Mucosa of rectum (tissue), 2 donors: ENCODE data around the gene PLEKHA6.

Source experiments
- H3K27ac ChIP-seq, 2 donors: one replicate each; pipeline ENCODE4 v1.7.0; 2013; ENCODE audit warnings: inconsistent platforms in 2 of 2, low read depth in 2 of 2, low read length in 2 of 2
- H3K27me3 ChIP-seq, 2 donors: one replicate each; pipeline ENCODE4 v1.7.0; 2013; ENCODE audit warnings: low read length in 2 of 2; ENCODE audit not compliant: control insufficient read depth in 2 of 2, insufficient read depth in 2 of 2
- H3K36me3 ChIP-seq, 2 donors: one replicate each; pipeline ENCODE4 v1.7.0; 2013; ENCODE audit warnings: low read length in 2 of 2; ENCODE audit not compliant: control insufficient read depth in 2 of 2, insufficient read depth in 2 of 2
- H3K4me1 ChIP-seq, 2 donors: one replicate each; pipeline ENCODE4 v1.7.0; 2013; ENCODE audit warnings: low read length in 2 of 2, mild to moderate bottlenecking in 1 of 2; ENCODE audit not compliant: control insufficient read depth in 2 of 2, insufficient read depth in 2 of 2
- H3K4me3 ChIP-seq, 2 donors: one replicate each; pipeline ENCODE4 v1.7.0; 2013; ENCODE audit warnings: low read length in 2 of 2
- H3K9ac ChIP-seq, 2 donors: one replicate each; pipeline ENCODE4 v1.7.0; 2013; ENCODE audit warnings: low read length in 2 of 2, low read depth in 1 of 2, mild to moderate bottlenecking in 1 of 2
- H3K9me3 ChIP-seq, 2 donors: one replicate each; pipeline ENCODE4 v1.7.0; 2013; ENCODE audit warnings: low read length in 2 of 2; ENCODE audit not compliant: control insufficient read depth in 2 of 2
- donor health status: healthy.
- donor health status: Normal muscosa, but diverticular disease.

Gene PLEKHA6

DNA sequence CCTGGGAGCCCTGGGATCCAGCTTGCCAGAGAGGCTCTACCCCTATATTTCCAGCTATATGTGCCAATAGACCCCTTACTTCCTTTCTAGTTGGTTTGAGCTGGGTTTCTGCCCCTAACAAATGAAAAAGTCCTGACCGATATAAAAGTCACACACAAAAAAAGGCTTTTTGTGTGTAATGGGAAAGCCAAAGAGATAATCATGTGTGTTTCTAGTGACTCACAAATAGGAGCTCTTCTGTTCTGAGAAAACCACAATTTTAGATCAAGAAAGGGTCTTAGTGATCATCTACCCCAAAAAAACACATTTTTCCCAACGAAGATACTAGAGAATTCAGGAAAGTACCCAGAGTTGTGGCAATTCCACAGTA, 23.0 kb upstream of the PLEKHA6 start:
- H3K4me3 ChIP-seq = peak overlapping the region; percentile 8 to 51
- H3K9me3 ChIP-seq = no peaks in the 10 kb centered on the region
- H3K27me3 ChIP-seq = peaks cover 0 to 2% of the 10 kb centered on the region in 2 donors
- no peak overlapping the region for H3K27ac ChIP-seq
- peaks cover 11 to 16% of the 10 kb centered on the region in 2 donors for H3K4me1 ChIP-seq
- H3K36me3 ChIP-seq = no peaks in the 10 kb centered on the region
- no peak overlapping the region for H3K9ac ChIP-seq

GRCh38 chr1:204380293-204380831, 20.6 kb upstream of the PLEKHA6 start:
- H3K36me3 ChIP-seq = no peaks in the 10 kb centered on the region
- peaks cover 0 to 2% of the 10 kb centered on the region in 2 donors for H3K27me3 ChIP-seq
- H3K9me3 ChIP-seq = no peaks in the 10 kb centered on the region
- H3K4me3 ChIP-seq = no peak overlapping the region
- no peak overlapping the region for H3K9ac ChIP-seq
- no peak overlapping the region for H3K27ac ChIP-seq
- peaks cover 16 to 22% of the 10 kb centered on the region in 2 donors for H3K4me1 ChIP-seq

DNA sequence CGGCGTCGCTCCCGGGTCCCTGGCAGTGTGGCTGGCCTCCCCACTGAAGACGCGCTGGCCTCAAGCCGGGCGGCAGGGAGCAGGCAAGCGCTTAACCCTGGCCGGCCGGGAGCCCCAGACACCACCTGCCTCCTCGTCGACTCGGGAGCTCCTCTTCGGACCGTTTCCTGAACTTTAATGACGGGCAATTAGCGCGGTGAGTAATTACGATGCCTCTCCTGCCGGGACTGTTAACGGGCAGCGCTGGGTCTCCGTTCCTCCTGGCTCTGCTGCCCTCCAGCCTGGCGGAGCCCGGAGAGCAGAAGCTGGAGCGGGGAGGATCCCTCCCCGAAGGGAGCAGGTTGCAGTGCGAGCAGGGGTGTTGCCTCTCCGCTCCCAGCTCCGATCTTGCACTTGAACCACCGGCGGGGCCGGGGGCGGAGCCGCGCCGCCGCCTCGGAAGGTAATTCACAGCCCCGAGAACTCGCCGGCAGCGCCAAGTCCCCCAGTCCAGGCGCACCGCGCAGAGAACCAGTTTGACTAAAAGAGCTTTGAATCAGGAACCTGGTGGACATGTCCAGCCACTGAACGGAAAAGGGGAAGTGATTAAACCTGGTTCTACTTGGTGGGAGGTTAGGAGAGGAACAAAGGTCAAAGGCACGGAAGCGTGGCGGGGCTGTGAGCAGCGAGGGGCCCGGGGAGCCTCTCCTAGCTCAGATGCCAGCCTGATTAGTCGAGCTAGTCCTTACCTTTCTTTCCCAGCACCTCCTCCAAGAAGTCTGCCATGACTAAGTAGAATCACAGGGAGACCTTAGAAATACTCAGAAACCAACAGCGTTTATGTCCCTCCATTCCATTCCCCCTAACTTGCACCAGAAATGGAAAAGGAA, 18.3 kb upstream of the PLEKHA6 start:
- H3K9me3 ChIP-seq = no peaks in the 10 kb centered on the region
- peaks cover 0 to 2% of the 10 kb centered on the region in 2 donors for H3K27me3 ChIP-seq
- H3K4me1 ChIP-seq = peaks cover 16 to 22% of the 10 kb centered on the region in 2 donors
- H3K27ac ChIP-seq = peak overlapping the region; percentile 88 to 89
- H3K4me3 ChIP-seq = peak overlapping the region; percentile 72 to 78
- H3K36me3 ChIP-seq = no peaks in the 10 kb centered on the region
- peak overlapping the region; percentile 70 to 86 for H3K9ac ChIP-seq

- Histone ChIP-seq H3K36me3 (no peaks in the 10 kb centered on the region), H3K4me3 (peak overlapping the region; percentile 72 to 78), H3K4me1 (peaks cover 16 to 22% of the 10 kb centered on the region in 2 donors), H3K27ac (peak overlapping the region; percentile 88 to 89), H3K27me3 (peaks cover 0 to 2% of the 10 kb centered on the region in 2 donors), H3K9me3 (no peaks in the 10 kb centered on the region), H3K9ac (peak overlapping the region; percentile 70 to 86)
These were observed 17.4 kb upstream of the PLEKHA6 start for GRCh38 chr1:204376919-204377799.

DNA sequence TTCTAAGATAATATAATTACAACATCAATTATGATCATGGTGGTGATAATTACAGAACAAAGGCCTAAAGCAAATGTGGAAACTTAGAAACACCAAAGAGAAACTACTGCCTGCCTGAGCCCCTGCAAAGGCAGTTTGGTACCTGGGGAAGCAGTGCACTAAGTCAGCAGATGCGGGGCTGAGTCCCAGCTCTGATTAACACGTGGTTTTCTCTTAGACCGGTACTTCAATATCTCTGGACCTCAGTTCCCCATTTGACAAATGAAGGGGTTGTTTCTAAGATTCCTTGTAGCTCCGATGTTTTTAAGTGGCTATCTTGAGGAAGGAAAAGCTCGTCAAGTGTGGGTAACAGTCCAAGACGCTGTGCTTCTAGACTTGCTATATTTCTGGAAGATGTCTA, 16.7 kb upstream of the PLEKHA6 start:
- peaks cover 16 to 22% of the 10 kb centered on the region in 2 donors for H3K4me1 ChIP-seq
- H3K4me3 ChIP-seq = peak overlapping the region; percentile 34 to 78
- peaks cover 0 to 2% of the 10 kb centered on the region in 2 donors for H3K27me3 ChIP-seq
- no peaks in the 10 kb centered on the region for H3K36me3 ChIP-seq
- peak overlapping the region; percentile 7 to 57 for H3K9ac ChIP-seq
- peak overlapping the region; percentile 75 to 89 for H3K27ac ChIP-seq
- no peaks in the 10 kb centered on the region for H3K9me3 ChIP-seq

DNA sequence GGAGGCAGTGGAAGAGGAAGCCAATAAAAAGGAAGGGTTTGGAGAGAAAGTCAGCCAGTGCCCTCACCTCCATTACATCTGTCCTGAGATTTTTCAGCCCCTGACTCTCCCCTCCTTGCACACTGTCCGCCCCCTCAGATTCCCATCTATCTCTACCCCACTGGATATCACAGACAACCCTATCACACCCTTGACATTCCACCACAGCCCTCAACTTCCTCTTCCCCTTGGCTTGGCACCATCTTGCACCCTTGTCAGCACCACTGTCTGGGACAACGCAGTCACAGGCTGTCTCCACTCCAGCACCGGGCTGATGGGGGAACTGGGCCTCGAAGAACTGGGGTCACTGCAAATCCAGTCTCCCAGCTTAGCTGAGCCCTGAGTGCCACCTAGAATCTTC, 14.2 kb upstream of the PLEKHA6 start:
- Histone ChIP-seq H3K9ac (no peak overlapping the region), H3K27me3 (peaks cover 0 to under 1% of the 10 kb centered on the region in 2 donors)

DNA sequence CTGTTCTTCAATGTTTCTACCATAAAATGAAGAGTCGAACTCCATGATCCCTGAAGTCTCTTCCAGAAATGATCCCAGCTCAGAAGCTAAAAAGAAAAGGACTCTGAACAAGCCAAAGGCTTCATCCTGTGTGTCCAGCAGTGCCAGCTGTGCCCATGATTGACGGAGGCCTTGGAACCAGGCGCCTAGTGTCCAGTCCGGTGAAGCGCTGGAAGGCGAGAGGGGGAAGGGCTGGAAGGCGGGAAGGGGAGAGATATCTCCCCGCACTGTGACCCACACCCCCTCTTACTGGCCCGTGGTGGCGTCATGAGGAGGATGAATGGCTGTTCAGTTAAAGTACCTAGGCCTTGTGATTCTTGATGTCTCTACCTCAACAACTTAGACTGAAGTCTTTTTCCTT, 10.4 kb upstream of the PLEKHA6 start:
- no peak overlapping the region for H3K9ac ChIP-seq
- no peak overlapping the region for H3K27ac ChIP-seq
- H3K36me3 ChIP-seq = peaks cover 17 to 28% of the 10 kb centered on the region in 2 donors

More for the DNA sequence above, 14.2 kb upstream of the PLEKHA6 start:
- no peak overlapping the region for H3K4me3 ChIP-seq
- H3K9me3 ChIP-seq = no peaks in the 10 kb centered on the region
- no peak overlapping the region for H3K27ac ChIP-seq
- H3K4me1 ChIP-seq = peaks cover 13 to 14% of the 10 kb centered on the region in 2 donors
- peaks cover 12 to 15% of the 10 kb centered on the region in 2 donors for H3K36me3 ChIP-seq

DNA sequence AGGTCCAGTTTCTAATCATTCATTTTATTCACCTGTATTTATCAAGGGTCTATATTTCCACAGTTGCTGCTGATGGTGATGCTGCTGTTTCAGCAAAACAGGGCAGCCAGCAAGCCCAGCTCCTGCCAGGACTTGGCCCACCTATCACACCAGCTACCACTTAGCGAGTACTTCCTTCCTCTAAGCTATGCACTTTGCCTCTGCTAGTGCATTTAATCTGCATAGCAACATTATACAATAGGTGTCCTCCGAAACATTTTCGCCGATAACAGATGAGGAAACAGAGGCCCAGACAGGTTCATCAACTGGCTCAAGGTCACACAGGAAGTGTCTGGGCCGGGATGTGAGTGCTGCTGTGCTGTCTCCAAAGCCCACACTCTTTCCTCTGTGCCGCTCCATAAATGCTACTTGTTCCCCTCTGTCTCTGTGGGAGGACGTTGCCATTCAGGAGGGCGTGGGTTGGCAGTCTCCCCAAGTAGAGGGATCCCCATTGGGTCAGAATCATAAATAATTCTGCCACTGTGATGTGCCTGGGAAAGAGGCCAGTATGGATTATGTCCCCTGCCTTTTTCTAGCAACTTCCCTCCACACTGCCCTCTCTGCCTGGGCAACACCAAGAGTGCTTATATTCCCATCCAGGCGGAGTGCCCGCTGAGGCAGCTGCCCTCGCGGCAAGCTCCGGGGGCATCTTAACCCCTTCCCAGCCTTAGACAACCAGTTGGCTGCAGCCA, 9.4 kb upstream of the PLEKHA6 start:
- Histone ChIP-seq H3K9me3 (no peaks in the 10 kb centered on the region), H3K36me3 (peaks cover 18 to 29% of the 10 kb centered on the region in 2 donors), H3K4me3 (no peak overlapping the region), H3K9ac (no peak overlapping the region), H3K27ac (no peak overlapping the region), H3K27me3 (no peaks in the 10 kb centered on the region), H3K4me1 (peaks cover 0 to 2% of the 10 kb centered on the region in 2 donors)

More for the DNA sequence above, 10.4 kb upstream of the PLEKHA6 start:
- Histone ChIP-seq H3K4me3 (no peak overlapping the region), H3K27me3 (no peaks in the 10 kb centered on the region), H3K9me3 (no peaks in the 10 kb centered on the region), H3K4me1 (no peaks in the 10 kb centered on the region)

GRCh38 chr1:204367956-204368355, 8.2 kb upstream of the PLEKHA6 start:
- peaks cover 18 to 29% of the 10 kb centered on the region in 2 donors for H3K36me3 ChIP-seq
- peaks cover 6 to 14% of the 10 kb centered on the region in 2 donors for H3K4me1 ChIP-seq
- no peak overlapping the region for H3K4me3 ChIP-seq
- no peak overlapping the region for H3K9ac ChIP-seq
- no peaks in the 10 kb centered on the region for H3K27me3 ChIP-seq
- no peak overlapping the region for H3K27ac ChIP-seq
- no peaks in the 10 kb centered on the region for H3K9me3 ChIP-seq
